A549 (cell line): ENCODE results near the gene PLD4.

Experiments used
- JUNB ChIP-seq: fragments of >200 bp; sonication (Bioruptor Twin); formaldehyde crosslinking; IDR thresholded peaks from 2 replicates; pipeline ENCODE4 v1.6.1; 2016
- KDM1A ChIP-seq: fragments of 200-600 bp; sonication (generic); IDR thresholded peaks from 2 replicates; pipeline ENCODE4 v1.6.1; 2016; ENCODE audit warnings: low read depth, mild to moderate bottlenecking
- NR3C1 ChIP-seq: fragments of >200 bp; sonication (Bioruptor Twin); formaldehyde crosslinking; IDR thresholded peaks from 3 replicates; pipeline ENCODE4 v1.6.1; 2017
- RAD21 ChIP-seq, 2 experiments: fragments of >200 bp in 1 of 2; sonication (Bioruptor Twin) in 1 of 2; formaldehyde crosslinking in 1 of 2; IDR thresholded peaks in 1 of 2; conservative IDR thresholded peaks in 1 of 2; 2 replicates in 1 of 2; 3 replicates in 1 of 2; pipeline ENCODE4 v1.6.1; 2012 to 2018; ENCODE audit warnings: inconsistent platforms in 1 of 2
- TF ChIP-seq, protein P1 (sequence below): IDR thresholded peaks from 2 replicates; pipeline ENCODE4 v1.6.1; 2012
- TF ChIP-seq, protein P2 (sequence below): fragments of >200 bp; sonication (Bioruptor Twin); formaldehyde crosslinking; IDR thresholded peaks from 3 replicates; pipeline ENCODE4 v1.5.1; 2016

DNA sequence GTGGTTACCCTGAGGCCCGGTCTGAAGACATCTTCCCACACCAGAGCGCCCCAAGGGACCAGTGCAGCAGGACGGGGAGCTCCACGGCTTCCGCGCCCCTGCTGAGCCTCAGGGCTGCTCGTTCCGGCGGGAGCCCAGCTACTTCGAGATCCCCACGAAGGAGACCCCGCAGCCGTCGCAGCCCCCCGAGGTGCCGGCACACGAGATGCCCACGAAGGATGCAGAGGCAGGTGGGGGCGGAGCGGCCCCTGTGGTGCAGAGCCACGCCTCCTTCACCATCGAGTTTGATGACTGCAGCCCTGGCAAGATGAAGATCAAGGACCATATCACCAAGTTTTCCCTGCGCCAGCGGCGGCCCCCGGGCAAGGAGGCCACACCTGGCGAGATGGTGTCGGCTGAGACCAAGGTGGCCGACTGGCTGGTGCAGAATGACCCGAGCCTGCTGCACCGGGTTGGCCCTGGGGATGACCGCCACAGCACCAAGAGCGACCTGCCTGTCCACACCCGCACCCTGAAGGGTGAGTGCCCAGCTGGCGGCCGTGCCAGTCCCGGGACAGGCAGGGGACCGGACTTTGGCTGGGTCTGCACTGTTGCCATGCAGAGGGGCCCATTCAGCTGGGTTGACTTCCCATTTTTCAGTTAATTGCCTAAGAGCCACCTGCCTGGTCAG lies 41.6 kb upstream of the PLD4 start:
- TF ChIP-seq, protein P1, sequence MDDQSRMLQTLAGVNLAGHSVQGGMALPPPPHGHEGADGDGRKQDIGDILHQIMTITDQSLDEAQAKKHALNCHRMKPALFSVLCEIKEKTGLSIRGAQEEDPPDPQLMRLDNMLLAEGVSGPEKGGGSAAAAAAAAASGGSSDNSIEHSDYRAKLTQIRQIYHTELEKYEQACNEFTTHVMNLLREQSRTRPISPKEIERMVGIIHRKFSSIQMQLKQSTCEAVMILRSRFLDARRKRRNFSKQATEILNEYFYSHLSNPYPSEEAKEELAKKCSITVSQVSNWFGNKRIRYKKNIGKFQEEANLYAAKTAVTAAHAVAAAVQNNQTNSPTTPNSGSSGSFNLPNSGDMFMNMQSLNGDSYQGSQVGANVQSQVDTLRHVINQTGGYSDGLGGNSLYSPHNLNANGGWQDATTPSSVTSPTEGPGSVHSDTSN = no peak
- TF ChIP-seq, protein P2, sequence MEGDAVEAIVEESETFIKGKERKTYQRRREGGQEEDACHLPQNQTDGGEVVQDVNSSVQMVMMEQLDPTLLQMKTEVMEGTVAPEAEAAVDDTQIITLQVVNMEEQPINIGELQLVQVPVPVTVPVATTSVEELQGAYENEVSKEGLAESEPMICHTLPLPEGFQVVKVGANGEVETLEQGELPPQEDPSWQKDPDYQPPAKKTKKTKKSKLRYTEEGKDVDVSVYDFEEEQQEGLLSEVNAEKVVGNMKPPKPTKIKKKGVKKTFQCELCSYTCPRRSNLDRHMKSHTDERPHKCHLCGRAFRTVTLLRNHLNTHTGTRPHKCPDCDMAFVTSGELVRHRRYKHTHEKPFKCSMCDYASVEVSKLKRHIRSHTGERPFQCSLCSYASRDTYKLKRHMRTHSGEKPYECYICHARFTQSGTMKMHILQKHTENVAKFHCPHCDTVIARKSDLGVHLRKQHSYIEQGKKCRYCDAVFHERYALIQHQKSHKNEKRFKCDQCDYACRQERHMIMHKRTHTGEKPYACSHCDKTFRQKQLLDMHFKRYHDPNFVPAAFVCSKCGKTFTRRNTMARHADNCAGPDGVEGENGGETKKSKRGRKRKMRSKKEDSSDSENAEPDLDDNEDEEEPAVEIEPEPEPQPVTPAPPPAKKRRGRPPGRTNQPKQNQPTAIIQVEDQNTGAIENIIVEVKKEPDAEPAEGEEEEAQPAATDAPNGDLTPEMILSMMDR = no peak
- TF ChIP-seq NR3C1 (no peak), JUNB (no peak), KDM1A (no peak), RAD21 (conservative IDR thresholded peaks at IDR 0.05 in 1 of 2, IDR thresholded peaks at IDR 0.05 in 1 of 2) (no peak)
